Glomerular endothelial cell (primary cell): ENCODE measurements around the gene SSX1. TPM values are rescaled to one million over a fixed set of nuclear protein-coding genes. Genes with fewer than 3 reads are reported as not detected.
"Not testable (repeated sequence)": the region's sequence is repeated elsewhere in the genome, so short reads cannot be mapped to it uniquely, and the experiment has no call there.

Experiments
- DNase-seq: peaks from one replicate; pipeline ENCODE4 v3.0.0-alpha.2; 2011; ENCODE audit warnings: low read depth, low spot score; ENCODE audit errors: extremely low read depth
- total RNA-seq: library from RNA; depleted of rRNA; stranded (reverse); fragments of >200 nt; gene quantifications from 2 replicates; pipeline ENCODE4 v1.2.3, GENCODE V29; 2015

Gene SSX1, protein sequence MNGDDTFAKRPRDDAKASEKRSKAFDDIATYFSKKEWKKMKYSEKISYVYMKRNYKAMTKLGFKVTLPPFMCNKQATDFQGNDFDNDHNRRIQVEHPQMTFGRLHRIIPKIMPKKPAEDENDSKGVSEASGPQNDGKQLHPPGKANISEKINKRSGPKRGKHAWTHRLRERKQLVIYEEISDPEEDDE
- total RNA-seq = not detected in 2 replicates

DNA sequence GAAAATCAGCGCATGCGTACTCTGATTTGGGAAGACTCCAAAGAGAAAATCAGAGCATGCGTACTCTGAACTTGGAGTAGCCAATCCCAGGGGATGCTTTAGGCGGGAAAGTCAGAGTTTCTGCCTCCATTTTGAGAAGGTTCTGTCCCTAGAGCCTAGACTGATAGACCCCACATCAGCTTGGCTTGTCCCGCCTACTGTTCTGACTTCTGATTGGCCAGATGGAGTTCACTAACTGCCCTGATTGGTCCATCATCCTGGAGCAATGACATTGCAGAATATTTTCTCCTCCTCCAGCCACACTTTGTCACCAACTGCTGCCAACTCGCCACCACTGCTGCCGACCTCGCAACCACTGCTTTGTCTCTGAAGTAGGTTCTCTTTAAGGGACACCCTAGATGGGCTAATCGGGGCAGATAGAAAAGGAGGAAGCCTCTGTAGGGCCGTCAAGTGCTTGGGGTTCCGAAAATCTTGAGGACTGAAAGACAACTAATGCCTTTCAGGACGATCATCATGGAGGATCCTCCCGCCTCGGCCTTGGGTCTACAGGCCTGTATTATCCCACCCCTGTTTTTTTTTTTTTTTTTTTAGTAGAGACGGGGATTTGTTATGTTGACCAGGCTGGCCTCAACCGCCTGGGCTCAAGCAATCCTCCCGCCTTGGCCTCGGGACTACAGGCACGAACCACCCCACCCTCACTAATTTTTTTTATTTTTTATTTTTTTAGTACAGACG lies at the start of gene SSX1:
TSS of gene SSX1 (plus strand) at position 331 of the 735 bp plus-strand sequence. CDS start 1,850 bp downstream, outside the sequence.
- not testable (repeated sequence) for DNase-seq

DNA sequence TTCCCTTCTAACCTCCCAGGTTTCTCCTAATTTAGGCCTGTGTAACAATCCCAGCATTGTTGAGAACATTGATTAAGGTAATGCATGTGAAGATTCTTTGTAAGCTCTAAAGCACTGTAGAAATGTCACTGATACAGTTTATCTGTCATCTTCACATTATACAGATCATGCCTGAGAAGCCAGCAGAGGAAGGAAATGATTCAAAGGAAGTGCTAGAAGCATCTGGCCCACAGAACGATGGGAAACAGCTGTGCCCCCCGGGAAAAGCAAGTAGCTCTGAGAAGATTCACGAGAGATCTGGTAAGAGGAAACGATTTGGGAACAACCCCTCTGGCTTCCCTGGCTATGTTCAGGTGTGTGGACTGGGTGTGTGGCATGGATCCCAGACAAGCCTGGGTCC lies 40.9 kb upstream of the SSX1 start:
- not testable (repeated sequence) for DNase-seq

DNA sequence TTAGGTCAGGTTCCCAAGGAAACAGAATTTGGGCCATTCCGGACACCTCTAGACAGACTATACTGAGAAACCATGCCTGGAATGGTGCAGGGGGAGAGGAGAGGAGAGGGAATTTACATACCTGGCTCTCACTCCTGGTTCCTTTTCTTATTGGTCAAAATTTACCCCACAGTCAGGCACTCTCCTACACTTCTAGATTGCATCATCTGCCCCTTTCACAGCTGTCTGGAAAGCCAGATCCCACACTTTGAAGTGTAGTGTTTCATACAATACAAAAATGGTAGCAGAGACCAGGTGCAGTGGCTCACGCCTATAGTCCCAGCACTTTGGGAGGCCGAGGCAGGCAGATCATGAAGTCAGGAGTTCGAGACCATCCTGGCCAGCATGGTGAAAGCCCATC lies 31.0 kb upstream of the SSX1 start:
- not testable (repeated sequence) for DNase-seq

DNA sequence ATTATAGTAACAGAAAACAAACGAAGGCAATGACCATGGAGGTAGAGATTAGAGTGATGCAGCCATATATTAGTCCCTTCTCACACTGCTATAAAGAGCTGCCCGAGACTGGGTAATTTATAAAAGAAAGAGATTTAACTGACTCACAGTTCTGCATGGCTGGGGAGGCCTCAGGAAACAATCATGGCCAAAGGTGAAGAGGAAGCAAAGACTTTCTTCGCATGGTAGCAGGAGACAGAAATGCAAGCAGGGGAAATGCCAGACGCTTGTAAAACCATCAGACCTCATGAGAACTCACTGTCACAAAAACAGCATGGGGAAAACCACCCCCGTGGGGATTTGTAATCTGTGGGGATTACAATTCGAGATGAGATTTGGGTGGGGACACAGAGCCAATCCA lies 2.2 kb upstream of the SSX1 start:
- not testable (repeated sequence) for DNase-seq

DNA sequence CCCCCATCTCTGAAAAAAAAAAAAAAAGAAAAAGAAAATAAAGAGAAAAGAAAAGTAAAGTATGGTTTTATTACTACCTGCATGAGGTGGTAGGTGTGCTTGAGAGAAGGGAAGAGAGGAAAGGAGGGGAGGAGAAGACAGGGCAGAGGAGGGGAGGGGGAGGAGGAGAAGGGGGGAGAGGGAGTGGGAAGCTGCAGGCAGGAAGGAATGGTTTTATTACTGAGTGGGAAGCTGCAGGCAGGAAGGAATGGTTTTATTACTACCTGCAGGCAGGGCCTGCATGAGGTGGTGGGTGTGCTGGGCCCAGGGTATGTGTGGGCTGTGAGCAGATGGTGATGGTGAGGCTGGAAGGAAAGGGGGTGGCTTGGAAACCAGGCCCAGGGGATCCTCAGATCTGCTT lies 19.2 kb downstream of the SSX1 start:
- not testable (repeated sequence) for DNase-seq

DNA sequence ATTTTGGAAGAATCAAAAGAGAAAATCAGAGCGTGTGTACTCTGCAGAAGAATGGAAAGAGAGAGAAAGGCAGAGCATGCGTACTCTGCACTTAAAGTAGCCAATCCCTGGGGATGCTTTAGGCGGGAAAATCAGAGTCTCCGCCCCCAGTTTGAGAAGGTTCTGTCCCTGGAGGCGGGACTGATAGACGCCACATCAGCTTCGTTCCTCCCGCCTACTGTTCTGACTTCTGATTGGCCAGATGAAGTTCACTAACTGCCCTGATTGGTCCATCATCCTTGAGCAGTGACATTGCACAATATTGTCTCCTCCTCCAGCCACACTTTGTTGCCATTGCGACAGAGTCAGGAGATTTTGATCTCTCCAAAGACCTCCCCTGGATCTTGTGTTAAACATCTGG lies 23.8 kb downstream of the SSX1 start:
- DNase-seq = no peak

DNA sequence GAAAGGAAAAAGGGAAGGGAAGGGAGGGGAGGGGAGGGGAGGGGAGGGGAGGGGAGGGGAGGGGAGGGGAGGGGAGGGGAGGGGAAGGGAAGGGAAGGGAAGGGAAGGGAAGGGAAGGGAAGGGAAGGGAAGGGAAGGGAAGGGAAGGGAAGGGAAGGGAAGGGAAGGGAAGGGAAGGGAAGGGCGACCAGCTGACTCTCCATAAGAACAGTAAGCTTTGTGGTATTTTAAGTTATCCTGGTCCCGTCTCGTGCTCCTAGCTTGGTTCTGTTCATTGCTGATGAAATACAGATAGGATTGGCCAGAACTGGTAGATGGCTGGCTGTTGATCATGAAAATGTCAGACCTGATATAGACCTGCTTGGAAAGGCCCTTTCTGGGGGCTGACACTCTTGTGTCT lies 25.5 kb downstream of the SSX1 start:
- DNase-seq = not testable (repeated sequence)

DNA sequence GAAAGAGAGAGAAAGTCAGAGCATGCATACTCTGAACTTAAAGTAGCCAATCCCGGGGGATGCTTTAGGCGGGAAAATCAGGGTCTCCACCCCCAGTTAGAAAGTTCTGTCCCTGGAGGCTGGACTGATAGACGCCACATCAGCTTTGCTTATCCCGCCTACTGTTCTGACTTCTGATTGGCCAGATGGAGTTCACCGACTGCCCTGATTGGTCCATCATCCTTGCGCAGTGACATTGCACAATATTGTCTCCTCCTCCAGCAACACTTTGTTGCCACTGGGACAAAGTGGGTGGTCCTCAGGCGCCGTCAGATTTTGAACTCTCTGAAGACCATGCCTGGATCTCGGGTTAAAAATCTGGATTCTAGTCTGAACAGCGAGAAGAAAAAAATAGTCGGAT lies 51.0 kb downstream of the SSX1 start:
- DNase-seq = no peak

DNA sequence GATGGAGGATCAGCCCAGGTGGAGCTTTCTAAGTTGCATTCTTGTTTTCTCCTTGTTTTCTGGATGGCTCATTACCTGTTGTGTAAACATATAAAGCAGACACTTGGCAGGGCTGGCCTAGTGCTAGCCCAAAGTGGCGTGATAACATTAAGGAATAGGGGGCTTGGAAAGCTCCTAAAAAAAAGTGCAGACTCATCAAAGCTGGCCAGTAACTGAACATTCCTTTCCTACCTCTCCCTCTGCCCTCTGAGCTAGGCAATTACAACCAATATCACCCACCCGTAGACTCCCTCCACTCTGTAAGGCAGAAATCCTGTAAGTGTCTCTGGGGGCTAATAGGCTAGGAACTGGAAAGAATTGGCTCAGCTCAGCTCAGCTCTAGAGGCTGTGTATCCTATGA lies 58.8 kb downstream of the SSX1 start:
- not testable (repeated sequence) for DNase-seq

Other genes starting within 250 kb of the SSX1 start
- not detected in 2 replicates for gene SPACA5, start 248.4 kb upstream of the SSX1 start, total RNA-seq
- 2.0 TPM in 2 replicates for gene ZNF630, start 183.8 kb upstream of the SSX1 start, total RNA-seq
- gene SPACA5B, start 124.8 kb upstream of the SSX1 start, total RNA-seq = not detected in 2 replicates
- gene SSX5, start 58.6 kb upstream of the SSX1 start, total RNA-seq = not detected in 2 replicates
- not detected in 2 replicates for gene SSX3, start 101.3 kb downstream of the SSX1 start, total RNA-seq
- gene SSX4, start 128.1 kb downstream of the SSX1 start, total RNA-seq = not detected in 2 replicates
- not detected in 2 replicates for gene SSX4B, start 156.6 kb downstream of the SSX1 start, total RNA-seq
- gene SLC38A5, start 214.9 kb downstream of the SSX1 start, total RNA-seq = 2.6 and 8.3 TPM in 2 replicates
- 55.6 and 77.5 TPM in 2 replicates for gene FTSJ1, start 220.8 kb downstream of the SSX1 start, total RNA-seq